Measurements from ENCODE around the gene SLC35D1.

- TF ChIP-seq CTCF (optimal IDR thresholded peaks at IDR 0.05 in 1 of 3, IDR thresholded peaks at IDR 0.05 in 1 of 3, conservative IDR thresholded peaks at IDR 0.05 in 1 of 3; ENCODE audit: extremely low read depth in 1 of 3, insufficient read depth in 2 of 3, low read length in 3 of 3) = no peak
- TF ChIP-seq EZH2 (IDR thresholded peaks at IDR 0.05; ENCODE audit: low read length) = no peak
Observed at GRCh38 chr1:67072749-67073148, 18.8 kb upstream of the SLC35D1 start.

All from keratinocyte (primary cell).